Measurements from ENCODE around the gene RRAS2.
"Not testable (repeated sequence)": the region's sequence is repeated elsewhere in the genome, so short reads cannot be mapped to it uniquely, and the experiment has no call there.

RRAS2 gene

DNA sequence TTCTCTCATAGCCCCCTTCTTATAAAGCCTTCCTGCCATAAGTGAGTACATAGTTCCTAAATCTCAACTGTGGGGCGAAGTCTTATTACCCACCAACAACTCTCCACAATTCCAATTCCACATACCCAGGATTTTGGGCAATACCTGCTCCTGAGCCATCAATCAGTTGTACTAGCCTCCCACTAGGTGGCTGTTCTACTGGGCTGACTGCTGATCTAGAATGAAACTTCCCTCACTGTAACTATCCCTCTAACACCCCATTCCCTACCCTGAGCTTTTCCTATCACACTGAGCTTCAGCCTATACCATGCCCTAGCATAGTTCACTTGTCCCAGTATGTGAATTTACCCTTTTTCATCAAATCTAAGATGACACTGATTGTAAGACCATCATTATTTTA lies 52.5 kb downstream of the RRAS2 start:
- no peak for DNase-seq (ENCODE audit: low read depth in 2 of 2)

DNA sequence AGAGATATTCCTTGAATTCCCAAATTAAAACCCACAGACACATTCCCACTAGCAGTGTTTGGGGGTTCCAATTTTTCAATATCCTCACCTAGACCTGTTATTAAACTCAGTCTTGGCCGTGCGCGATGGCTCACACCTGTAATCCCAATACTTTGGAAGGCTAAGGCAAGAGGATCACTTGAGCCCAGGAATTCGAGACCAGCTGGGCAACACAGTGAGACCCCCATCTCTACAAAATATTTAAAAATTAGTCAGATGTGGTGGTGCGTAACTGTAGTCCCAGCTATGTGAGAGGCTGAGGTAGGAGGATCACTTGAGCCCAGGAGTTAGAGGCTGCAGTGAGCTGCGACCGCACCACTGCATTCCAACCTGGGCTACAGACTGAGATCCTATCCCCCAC lies 53.3 kb downstream of the RRAS2 start:
- no peak for DNase-seq (ENCODE audit: low read depth in 2 of 2)

DNA sequence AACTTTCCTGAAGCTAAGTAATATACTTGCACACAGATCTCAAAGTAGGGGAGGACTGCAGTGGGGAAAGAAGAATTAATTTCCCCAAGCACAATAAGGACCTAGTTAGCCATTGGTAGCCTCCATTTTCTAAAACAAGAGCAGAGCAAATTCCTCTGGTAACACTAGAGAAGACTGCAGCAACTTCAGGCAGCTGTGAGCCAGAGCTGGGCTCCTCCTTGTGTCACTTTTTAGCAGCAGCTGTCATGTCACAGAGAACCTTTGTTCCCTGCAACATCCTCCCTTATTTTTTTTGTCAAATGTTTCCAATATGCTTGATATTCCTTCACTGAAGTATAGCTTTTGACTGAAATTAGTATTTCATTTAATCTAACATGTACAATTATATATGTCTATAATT lies 54.4 kb downstream of the RRAS2 start:
- DNase-seq (ENCODE audit: low read depth in 2 of 2), result no peak

DNA sequence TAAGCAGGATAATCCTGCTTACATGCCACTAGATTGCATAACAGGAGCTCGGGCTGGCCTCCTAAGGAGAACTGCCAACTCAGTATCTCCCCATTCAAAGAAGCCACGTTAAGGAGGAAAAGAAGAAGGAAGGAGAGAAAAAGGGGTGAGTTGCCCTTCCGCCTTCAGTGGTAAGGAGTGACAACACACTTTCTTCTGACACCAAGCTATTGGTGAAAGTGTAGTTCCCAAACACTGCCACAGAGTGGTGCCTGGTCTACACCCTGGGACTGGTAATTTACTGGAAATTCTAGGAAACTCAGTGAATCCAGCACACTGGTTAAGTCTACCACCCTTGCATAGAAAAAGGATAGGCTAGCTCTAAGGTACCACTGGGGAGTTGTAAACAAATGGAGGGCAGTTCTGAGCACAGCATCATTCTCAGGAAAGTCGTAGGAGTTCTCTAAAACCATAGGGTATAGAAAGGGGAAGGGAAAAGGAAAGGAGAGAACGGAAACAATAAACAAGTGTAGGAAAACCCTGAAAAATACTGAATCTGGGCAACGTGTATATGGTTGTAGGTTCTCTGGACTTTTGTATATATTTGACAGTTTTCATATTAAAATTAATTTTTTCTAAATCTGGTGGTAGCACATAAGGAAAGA lies 58.2 kb downstream of the RRAS2 start:
- DNase-seq (ENCODE audit: low read depth in 2 of 2), result no peak

DNA sequence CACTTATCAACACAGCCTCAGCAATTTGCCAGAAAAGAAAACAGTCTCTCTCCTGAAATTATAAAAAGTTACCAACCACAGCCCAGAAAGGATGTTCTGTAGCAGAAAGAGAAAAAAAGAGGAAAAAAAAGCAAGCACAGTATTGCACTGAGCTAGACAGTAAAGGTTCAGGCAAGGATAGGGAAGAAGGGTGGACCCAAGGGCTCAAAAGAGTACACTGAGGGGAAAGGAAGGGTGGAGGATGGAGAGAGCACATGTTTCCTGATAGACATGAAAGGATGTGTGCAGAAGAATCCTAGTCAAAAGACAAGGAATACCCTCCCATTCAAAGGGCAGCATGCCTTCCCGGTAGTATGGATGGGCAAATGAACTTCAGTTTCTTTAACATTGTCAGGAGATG lies 59.1 kb downstream of the RRAS2 start:
- no peak for DNase-seq (ENCODE audit: low read depth in 2 of 2)

DNA sequence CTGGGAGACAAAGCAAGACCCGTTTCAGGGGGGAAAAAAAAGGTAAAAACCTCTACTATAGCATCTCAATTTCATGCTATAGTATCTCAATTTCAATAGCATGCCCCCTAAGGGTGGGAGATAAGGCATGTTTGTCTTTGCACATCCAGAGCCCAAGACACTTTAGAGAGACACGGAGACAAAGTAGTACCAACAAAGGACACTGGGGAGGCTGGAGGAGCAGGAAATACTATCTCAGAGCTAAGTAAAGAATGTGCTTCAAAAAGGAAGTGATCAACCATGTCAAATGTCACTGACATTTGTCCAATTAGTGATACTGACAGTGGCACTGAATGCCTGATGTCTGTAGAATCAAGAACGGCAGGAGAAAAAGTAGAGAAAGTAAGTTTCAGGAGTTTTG lies 68.6 kb downstream of the RRAS2 start:
- no peak for DNase-seq (ENCODE audit: low read depth in 2 of 2)

DNA sequence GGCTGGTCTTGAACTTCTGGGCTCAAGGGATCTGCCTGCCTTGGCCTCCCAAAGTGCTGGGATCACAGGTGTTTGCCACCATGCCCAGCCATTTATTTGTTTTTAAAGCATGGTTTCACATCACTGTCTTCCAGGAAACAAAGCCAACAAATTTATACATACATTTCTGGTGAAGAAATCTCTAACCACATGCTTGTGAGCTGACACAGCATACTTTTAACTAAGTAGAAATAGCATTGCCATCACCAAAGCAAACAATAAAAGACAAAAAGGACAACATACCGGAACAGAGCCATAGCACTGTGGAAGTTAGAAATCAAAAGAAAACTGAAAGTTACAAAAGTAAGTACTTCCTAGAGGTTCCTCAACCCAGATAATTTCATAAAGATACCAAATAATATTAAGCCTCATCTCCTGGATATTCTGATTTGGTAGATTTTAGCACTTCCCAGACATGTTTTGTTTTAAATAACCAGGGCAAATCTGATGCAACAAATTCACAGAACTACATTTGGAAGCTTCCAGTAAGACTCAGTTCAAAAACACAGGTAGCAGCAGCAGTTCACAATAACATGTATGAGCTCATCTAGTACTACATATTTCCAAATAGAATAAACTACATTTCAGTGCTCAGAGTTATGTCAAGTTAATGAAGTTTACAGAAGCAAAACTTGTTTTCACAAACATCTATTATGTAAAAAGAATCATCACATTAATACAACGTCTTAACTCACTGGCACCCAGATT lies 70.6 kb downstream of the RRAS2 start:
- no peak for DNase-seq (ENCODE audit: low read depth in 2 of 2)

DNA sequence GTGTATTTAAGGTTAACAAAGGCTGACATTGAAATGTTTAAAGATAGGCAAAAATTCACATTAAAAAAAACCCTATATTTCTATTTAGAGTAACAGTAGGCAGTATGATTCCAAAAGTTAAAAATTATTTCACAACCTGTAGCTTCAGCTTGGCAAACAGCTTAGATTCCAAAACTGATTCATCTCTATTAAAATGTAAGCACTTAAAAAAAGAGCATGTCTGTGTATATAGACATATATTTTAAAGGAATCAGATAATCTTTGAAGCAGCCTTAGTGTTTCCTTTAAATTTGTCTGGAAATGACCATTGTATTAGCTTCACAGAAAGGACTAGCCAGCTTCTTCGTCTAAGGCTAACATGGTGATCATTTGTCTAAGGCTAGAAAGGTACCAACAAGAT lies 80.1 kb downstream of the RRAS2 start:
- not testable (repeated sequence) for DNase-seq (ENCODE audit: low read depth in 2 of 2)

DNA sequence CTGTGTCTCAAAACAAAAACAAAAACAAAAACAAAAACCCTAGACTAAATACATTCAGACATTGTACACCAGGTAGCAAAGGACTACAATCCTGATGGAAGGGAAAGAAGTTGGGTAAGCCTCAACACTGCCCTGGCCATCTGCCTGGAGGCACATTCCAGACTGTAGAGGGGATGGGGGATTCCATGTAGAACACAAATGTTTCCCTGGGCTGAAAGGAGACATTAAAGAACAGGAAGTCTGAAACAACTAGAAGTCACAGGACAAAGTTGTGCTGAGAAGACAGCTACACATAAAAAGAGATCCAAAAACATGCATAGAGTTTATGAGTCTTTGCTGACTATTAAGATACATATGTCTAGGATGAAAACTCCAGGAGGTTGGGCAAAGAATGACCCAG lies 83.9 kb downstream of the RRAS2 start:
- no peak for DNase-seq (ENCODE audit: low read depth in 2 of 2)

DNA sequence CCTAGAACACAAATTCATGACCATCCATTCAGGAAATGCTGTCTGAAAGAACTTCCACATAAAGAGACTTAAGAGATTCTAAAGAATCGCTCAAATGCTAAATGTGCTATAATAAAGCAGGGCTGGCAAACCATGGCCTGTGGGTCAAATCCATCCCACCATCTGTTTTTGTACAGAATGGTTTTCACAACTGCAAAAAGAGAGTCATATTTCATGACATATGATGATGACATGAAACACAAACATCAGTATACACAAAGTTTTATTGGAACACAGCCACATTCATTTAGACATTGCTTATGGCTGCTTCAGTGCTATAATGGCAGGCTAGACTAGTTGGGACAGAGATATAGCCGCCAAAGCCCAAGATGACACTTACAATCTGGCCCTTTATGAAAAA lies 85.1 kb downstream of the RRAS2 start:
- no peak for DNase-seq (ENCODE audit: low read depth in 2 of 2)

DNA sequence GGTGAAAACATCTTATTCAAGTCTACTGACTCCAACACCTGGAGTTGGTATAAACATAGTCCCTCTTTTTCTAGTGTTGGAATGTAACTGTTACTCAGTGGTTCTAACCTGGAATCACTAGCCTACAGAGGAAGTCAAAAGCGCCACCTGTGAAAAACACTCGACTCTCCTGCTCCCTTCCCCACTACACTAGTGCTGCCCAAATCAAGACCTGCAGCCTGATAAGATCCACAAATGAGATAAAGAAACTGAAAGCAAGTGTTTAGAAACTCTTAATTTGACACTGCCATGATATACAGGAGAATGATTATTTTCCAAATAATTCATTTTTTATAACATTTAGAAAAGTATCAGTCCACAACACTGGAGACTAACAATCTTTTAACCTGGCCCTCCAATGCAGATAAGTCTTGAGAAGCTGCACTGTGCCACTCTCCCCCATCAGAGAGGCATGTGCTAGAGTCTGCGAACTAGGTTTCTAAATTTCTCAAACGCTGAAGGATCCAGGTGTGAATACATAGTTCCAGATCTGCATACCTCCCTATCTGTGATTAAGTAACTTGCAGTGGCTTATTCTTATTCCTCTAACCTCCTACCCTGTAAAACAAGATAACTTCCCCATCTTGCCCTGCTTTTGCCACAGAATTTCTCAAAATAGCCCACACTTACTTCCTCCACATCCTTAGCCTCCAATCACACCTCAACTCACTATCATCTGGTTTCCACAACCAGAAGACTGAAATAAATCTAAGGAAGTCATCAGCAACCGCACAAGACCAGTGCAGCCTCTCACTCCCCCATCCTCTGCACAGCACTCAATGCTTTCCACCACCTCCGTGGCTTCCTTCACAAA lies 88.1 kb downstream of the RRAS2 start:
- no peak for DNase-seq (ENCODE audit: low read depth in 2 of 2)

DNA sequence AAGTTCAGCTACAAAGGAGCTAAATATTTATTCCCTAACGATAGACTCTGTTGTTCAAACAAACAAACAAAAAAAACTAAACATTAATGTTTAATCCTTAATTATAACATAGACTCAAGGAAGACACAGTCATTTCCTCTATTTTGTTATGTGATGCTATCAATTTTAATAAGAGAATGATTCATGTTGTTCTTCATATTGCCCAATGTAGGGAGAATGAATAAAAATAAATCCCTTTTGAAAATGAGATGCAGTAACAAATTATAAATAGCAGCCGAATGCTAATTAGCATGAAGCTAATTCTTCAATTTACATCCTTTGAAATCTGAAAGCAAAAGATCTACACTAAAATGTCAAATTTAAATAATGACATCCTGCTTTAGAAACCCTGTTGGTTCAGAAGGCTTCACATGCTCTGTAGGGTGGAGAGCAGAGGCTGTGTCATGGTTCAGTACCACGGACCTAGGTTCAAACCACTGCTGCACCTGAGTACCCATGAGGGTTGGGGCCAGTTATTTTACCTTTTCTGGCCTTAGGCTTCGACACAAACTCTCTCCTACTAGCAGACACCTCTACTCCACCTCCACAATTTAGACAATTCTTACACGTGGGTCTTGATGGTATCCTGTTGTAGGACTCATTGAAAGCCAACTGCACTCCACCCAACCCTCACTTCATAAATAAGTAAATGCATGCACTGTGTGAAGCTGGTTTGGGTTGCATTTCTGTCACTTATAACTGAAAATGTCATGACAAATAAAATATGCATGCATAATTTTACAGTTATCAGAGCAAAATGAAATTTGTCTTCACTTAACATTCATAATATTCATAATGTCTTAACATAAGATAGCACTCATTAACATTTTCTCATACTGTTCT lies 89.0 kb downstream of the RRAS2 start:
- DNase-seq (ENCODE audit: low read depth in 2 of 2), result no peak

DNA sequence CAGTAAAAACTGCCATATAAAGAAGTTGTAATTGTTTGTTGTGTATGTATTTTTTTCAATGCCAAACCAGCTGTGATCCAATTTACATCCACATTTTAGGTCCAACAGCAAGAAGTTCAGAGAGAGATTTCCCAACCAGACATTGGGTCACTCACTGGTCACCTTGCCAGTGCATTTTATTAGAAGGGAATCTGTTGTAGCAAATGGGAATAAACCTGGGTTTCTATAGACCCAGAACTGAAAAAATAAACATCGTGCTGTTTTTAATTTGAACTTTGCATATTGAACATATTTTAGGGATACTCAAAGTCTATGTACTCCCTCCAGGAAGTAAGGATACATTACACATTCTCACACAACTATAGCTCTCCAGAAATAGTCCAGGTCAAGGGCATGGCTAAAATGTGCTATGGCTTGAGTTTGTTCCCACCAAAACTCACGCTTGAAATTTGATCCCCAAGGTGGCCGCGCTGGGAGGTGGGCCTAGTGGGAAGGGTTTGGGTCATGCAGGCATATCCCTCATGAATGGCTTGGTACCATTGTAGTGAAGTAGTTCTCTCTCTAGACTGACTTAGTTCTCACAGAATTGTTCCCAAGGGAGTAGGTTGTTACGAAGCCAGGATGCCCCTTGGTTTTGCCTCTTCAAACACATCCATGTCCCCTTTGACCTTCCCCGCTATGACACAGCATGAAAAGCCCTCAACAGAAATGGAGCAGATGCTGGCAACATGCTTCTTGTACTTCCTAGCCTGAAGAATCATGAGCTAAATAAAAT lies 90.9 kb downstream of the RRAS2 start:
- no peak for DNase-seq (ENCODE audit: low read depth in 2 of 2)

DNA sequence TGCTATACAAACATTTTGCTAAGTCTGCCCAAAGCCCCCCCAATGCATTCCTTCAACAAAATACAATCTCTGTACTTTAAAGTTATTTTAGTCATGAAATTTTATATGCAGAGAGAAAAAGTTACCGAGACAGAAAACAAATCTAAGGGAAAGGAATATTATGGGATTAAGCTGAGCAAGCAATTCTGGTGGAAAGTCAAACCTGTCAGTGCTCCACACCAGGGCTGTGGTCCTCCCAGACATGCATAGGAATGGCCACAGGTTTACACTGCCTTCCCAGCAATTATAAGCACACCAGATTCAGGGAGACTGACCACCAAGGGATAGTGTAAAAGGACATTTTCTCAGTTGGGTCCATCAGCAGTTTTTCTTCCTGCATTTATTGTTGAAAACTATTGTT lies 92.4 kb downstream of the RRAS2 start:
- no peak for DNase-seq (ENCODE audit: low read depth in 2 of 2)

DNA sequence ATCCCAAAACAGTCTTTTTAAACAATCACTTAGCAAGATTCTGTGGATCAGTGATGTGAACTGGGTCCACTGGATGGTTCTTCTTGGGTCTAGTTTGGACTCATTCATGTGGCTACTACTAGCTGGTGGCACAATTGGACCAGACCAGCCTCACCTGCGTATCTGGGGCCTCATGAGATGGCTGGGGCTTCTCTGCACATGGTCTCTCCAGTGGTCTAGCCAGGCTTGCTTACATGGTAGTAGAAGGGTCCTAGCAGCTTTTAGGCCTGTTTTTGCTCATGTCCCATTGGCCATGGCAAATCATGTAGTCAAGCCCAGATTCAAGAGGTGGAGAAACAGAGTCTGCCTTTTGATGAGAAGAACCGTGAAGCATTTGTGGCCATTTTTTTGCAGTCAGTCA lies 94.0 kb downstream of the RRAS2 start:
- no peak for DNase-seq (ENCODE audit: low read depth in 2 of 2)

DNA sequence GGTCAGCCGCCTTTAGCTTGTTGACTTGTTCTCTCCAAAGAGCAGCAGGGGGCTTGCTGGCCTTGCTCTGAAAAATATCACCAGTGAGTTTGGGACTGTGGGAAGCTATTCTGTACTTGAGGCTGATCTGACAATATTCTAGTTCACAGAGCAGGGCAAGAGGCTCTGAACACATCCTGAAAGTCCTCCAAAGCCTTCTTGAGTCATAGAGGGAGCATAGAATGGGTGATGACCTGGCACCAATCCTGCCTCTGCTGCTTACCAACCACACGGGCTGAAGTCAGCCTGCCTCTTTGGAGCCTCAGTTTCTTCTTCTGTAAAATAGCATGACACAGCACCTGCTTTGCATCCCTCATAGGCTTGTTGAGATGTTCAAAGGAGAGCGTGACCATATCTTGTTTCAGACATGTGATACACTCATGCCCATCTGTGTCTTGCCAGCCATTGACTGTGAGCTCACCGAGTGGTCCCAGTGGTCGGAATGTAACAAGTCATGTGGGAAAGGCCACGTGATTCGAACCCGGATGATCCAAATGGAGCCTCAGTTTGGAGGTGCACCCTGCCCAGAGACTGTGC lies 96.6 kb downstream of the RRAS2 start:
- no peak for DNase-seq (ENCODE audit: low read depth in 2 of 2)

DNA sequence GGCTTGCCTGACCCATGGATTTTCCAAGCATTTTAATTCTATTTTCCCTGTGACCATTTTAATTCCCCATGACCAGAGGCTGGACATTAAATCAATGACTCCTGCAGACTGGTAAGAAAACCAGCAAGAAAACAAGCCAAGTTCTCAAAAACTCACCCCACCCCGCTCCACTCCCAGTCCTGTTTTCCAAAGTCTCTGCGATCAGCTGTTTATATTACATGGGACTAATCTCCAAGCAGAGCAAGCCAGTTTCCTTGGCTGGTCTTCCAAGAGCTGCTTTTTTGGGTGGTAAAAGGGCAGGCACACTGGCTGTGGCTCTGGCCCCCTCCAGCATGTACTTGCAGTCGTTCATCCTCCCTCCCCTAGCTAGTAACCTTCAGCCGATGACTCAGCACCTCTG lies 97.9 kb downstream of the RRAS2 start:
- no peak for DNase-seq (ENCODE audit: low read depth in 2 of 2)

DNA sequence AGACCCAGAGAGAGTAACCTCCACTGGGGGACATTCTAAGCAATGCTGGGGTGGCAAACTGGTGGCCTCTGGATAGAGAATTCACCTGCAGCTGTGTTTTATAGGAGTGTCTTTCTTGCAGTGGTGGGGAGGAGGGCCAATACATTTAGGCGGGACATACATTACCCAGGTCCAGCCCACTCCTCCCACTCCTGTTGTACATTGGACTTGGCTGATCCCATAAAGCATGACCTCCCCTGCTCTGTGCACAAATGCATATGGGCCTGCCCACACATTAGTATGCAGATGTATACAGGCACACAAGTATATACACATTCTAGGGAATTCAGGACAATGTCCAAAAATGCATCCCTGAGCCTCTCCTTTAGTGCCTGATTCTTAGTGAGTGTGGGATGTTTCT lies 99.1 kb downstream of the RRAS2 start:
- no peak for DNase-seq (ENCODE audit: low read depth in 2 of 2)

DNA sequence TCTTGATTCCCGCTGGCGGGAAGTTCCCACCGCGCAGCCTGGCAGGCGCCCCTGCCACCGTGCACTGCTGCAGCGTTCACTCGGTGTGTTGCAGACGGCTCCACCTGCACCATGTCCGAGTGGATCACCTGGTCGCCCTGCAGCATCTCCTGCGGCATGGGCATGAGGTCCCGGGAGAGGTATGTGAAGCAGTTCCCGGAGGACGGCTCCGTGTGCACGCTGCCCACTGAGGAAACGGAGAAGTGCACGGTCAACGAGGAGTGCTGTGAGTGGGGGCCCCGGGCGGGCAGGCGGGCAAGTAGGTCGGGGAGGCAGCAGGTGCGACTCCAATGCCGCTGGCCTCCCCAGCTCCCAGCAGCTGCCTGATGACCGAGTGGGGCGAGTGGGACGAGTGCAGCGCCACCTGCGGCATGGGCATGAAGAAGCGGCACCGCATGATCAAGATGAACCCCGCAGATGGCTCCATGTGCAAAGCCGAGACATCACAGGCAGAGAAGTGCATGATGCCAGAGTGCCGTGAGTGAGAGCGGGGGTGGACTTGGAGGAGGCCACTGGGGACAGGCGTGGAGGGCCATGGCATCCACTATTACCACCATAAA lies 99.7 kb downstream of the RRAS2 start:
- no peak for DNase-seq (ENCODE audit: low read depth in 2 of 2)

DNA sequence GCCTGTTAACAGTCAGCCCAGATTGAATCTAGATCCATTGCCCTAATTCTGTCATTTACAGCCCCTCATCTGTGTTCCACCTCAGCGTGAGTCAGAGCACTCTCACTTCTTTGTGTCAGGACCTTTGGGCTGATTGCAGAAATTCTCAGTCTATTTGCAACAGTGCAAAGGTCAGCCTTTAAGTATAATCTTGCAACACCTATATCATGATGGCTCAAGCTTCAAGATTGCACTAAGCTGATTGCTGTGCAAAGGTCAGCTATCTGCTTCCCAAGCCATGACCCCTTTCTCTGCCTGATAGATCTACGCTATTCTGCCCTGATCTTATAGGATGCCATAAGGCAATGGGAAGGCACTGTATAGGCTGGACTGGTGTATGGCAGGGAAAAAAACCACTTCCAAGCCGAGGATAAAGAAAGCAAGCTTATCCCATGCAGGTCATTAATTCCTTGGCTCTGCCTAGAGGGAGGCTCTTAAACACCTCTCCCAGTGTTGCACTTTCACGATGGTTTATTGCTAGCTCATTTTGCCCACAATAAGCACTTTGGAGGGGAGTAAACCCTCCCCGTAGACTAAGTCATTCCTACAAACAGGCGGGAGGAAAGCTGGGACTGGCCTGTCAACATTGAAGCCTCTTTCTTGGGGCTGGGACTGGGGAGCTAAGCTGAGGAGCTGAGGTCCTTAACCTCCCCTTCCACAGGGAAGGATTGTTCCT lies 100.6 kb downstream of the RRAS2 start:
- no peak for DNase-seq (ENCODE audit: low read depth in 2 of 2)
